NCI-H2081 treated with DMSO at 0.1 percent for 48 hours (cell line): ENCODE data around the gene CTDSPL.

Experiments
- DNase-seq: peaks from one replicate; lab custom pipeline; 2025; lab: John Stamatoyannopoulos, UW

Gene CTDSPL

DNA sequence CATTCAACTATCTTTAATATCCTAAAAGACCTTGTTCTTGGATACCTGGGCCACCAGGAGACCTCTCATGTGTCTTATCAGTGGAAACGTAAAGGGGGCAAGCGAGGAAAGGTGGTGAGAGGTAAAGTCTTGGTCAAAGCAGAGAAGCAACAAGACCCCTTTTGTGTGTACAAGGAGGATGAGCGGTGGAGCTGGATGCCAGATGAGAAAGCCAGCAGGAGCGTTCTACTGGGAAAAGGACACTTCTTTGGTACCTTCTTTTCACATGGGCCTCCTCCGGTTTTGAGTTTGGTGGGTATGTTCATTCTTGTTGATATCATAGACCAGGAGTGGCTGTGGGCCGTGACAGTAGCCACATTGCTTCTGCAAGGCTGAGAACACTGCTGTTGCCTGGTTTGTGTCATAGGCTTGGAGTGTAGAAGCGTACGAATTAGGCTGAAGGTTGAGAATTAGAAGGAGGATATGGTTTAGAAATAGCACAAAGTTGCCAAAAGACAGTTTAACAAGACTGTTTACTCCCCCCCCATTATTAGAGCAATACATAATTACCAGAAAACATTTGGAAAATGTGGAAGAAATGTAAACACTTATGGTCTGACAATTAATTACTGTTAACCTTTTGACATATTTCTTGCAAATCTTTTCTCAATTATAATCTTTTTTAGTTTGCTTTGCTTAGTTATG lies 82.1 kb downstream of the CTDSPL start:
- DNase-seq = no peak

GRCh38 chr3:37944391-37944842 lies 82.7 kb downstream of the CTDSPL start:
- no peak for DNase-seq

DNA sequence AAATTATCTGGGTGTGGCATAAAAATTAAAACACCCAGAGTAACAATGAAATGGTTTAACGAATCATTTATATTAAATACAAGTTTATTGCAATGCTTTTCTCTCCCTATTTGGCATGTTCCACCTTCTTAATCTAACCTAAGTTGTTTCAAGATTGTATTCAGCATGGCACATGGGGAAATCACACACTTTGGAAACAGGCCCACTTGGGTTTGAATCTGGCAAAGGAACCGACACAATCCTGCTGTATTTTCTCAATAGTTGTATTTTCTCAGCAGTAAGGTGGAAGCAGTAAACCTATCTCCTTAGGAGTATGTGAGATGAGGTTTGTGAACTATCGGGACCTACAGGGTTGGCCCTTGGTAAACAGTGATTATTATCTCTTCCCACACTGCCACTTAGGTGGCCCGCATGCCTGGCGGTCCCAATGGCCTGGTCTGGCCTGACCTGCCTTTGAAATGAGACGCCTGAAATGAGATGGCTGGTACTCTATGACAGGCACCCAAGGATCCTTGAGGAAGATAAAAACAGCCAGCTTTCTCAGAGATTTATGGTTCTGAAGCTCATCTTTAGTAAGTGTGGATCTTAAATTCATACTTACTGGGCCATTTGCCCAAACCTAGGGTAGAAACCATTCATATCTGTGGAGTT lies 83.6 kb downstream of the CTDSPL start:
- DNase-seq = no peak

- no peak for DNase-seq
Observed at GRCh38 chr3:37945807-37946530, 84.3 kb downstream of the CTDSPL start.

DNA sequence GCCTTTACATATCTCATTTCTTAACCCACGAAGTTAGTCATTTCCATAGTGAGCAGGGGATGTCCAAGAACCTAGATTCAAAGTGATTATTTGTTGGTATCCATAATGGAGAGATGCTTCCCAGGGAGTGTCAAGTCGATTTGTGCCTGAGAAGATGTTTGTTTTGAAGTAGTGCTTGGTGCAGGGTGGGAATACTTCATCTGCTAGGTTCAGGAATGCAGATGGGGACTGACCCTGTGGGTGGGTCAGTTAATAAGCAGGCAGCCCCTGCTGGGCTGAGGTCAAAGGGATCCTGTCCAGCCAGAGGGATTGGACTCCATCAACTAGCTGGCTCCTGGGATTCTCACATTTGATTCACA lies 84.8 kb downstream of the CTDSPL start:
- DNase-seq = no peak

DNA sequence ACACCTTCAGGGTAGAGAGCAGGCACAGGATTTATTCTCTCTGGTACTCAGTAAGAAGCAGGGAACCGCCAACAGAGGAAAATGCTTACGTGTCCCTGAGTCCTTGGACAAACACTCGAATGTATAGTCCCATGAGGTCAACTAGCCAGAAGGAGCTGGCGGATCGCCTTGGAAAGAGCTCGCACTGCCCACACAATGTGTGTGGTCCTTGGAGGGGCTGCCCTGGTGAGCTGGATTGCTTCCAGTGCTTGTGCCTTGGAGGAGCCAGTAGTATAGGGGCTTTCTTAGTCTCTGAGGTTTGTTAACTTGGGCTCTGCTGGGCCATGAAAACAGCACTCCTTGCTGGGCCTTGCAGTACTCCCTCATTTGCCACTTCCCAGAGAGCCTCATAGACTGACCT lies 88.2 kb downstream of the CTDSPL start:
- no peak for DNase-seq

GRCh38 chr3:37952564-37952963 lies 90.9 kb downstream of the CTDSPL start:
- no peak for DNase-seq

GRCh38 chr3:37953226-37953625 lies 91.5 kb downstream of the CTDSPL start:
- no peak for DNase-seq

GRCh38 chr3:37953707-37954394 lies 92.2 kb downstream of the CTDSPL start:
- no peak for DNase-seq

- DNase-seq = no peak
Observed at GRCh38 chr3:37954881-37955280, 93.2 kb downstream of the CTDSPL start.

DNA sequence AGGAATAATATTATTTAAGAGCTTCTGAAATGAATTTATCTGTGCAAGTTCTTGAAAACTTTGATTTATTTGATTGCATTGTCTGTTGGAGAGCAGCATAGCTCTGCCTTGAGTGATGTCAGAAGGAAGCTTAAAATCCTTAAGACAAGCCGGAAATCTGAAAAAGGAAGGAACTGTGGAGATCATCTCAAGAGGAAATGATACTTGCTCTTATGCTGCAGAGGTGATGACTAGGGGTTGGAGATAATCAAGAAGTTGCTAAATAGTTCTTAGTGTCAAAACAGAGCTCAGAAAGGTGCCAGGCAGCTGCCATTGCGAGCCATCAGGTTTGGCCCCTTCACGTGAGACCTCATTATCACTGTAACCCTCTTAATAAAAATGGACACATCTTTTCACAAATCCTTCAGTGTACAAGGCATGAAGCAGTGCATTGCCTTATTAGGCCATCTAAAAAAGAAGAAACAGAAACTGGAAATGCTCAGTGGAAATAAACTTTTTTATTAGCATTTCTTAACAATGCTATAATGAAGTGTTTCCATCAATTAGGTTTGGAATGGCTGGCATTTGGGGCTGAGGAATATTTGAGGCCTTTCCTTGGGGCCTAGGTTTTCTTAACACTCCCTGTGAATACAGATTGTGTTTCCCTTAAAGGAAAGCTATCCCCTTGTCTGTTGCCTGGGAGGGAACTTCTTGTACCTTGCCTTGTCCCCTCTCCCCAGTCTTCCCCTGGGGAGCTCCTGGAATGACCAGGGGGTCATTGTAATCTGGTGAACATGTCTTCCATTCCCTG lies 94.4 kb downstream of the CTDSPL start:
- no peak for DNase-seq

DNA sequence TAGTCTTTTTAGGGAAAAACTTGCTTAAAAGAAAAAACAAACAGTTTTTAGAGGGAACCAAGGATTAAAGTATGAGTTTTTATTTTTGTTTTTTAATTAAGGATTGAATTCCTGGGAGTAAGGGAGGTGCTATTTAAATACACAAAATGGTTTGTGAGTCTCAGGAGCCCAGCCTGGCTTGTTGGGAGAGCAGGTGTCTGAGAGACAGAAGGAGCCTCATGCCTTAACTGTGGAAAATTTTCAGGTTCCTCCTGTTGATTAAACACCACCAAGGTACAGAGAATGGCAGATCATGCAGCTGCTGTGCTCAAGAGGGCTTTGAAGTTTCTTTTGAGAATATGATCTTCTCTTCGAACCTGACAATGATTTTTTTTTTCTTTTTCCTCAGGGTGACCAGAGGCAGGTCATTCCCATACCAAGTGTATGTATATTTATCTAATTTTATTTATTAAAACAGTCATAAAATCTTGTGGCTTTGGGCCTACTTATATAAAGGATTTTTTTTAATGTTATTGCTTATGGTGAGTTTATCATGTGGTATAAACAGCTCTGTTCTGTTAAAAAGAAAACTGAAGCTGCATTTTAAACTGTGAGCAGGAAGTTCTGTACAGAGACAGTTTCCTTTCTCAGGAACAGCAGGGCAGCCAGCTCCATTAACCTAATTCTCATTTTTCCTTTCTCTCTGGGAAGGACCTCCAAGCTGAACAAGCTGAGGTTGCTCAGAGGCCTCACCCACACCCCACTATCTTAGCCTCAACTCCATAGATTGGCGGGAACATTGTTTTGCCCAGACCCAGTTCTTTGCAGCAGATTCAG lies 95.3 kb downstream of the CTDSPL start:
- DNase-seq = no peak

DNA sequence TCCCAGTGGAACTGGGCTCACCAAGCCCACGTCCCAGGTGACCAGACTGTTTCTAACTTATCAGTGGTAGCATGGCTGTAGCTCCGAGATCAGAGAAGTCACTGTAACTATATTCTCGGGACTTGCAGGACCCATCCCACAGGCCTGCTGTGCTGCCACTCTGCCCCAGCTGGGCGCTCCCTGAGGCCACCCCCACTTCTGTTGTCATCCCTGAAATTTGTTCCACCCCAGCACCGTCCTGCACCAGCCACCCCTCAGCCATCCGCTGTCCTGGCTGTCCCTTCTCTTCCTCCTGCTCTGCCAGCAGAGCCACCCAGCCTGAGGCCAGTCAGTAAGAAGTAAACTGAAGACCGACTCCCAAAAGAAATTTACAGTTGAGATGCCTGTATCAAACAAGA lies 95.9 kb downstream of the CTDSPL start:
- DNase-seq = no peak

GRCh38 chr3:37961622-37962431 lies 100.1 kb downstream of the CTDSPL start:
- no peak for DNase-seq

GRCh38 chr3:37963016-37963415 lies 101.3 kb downstream of the CTDSPL start:
- no peak for DNase-seq

DNA sequence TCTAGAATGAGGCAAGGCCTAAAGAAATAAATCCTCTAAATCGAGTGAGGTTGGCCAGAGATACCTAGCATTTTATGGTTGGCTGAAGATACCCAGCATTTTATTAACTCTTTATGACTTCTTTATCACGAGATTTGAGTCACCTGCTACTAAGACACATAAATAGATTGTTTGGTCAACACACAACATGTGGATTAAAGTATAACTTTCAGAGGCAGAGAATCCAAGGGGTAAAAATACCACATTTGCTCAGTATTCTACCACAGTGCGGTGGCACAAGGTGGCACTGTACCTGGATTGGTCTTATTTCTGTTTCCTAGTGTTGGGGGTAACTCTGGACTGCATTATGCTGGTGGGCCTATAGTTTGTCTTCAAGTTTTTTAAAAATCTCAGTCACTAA lies 102.0 kb downstream of the CTDSPL start:
- DNase-seq = no peak

- DNase-seq = no peak
Observed at GRCh38 chr3:37964146-37964545, 102.5 kb downstream of the CTDSPL start.

DNA sequence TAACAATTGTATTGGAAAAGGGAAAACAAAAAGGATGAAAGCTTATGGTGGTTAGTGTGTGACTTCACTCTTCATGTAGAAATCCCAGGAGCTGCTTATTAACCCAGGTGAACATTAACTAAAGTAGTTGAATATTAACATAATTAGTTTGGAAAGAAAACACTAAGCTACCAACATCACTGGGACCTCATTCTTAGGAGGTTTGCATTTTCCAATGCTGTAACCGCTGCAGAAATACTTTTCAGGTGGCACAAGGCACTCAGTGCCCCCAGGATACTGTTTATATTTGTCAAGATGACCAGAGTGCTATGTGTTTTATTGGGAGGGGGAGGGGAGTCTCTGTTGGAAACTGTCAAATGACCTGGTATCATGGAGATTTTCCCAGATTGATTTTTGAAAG lies 103.0 kb downstream of the CTDSPL start:
- DNase-seq = no peak

DNA sequence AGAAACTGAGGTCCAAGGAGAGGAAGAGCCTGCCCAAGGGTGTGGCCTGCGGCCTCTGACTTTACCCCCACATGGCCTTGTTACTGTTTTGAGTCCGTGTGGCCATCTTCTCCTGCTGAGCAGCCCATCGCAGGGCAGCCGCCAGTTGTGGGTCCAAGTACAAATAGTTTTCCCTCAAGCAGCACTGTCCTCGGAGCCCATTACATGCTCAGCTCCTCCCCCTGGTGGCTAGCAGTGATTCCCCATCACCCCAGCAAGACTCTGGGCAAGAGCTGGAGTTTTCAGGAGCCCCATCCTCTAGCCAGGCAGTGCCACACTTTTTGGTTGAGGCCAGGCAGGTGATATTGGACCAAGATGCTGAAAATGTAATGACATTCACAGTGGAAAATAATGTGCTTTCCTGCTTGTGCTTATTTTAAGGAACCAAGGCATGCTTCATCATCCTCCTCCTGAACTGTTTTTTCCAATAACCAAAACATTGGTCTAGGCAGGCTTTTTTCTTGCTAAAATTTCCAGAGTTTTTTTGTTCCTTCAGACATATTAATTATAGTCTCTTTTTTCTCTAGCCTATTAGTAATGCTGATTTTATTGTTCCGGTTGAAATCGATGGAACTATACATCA lies 105.7 kb downstream of the CTDSPL start:
- DNase-seq = no peak

DNA sequence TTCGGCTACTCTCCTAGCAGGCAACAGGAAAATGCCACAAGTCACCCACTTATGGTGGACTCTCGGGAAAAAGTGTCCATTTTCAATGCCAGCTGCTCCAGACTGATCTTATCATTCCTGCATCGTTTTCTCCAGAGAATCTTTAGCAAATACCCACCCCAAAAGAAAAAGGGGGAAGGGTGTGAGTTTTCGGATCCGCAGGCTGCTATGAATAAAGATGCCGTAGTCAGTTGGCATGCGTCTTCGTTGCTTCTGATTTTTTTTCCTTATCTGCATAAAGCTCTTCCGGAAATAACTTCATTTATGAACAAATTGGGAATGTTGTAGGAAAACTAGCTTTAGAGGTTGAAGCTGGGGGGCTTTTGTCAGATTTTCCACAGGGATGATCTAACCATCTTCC lies 106.5 kb downstream of the CTDSPL start:
- no peak for DNase-seq
